ENCODE results near the gene SOX8. TPM values are rescaled to one million over a fixed set of nuclear protein-coding genes. Genes with fewer than 3 reads are reported as not detected.

SOX8 gene
- total RNA-seq, 1 donor from 2014 or later: 0.98 TPM

- H3K4me3 ChIP-seq (ENCODE audit: insufficient read depth, low read depth, low read length): no peak overlapping the region
- H3K79me2 ChIP-seq (ENCODE audit: insufficient read depth, low read length): no peaks in the 10 kb centered on the region
- Mint-ChIP-seq H3K9me3 (ENCODE audit: unreplicated experiment) (peaks cover 16% of the 10 kb centered on the region), H3K27ac (ENCODE audit: unreplicated experiment) (no peak overlapping the region), H3K4me1 (ENCODE audit: low read depth, unreplicated experiment) (no peaks in the 10 kb centered on the region), H3K36me3 (ENCODE audit: low read depth, unreplicated experiment) (peaks cover 34% of the 10 kb centered on the region), H3K27me3 (ENCODE audit: low read depth, unreplicated experiment) (peaks cover 6% of the 10 kb centered on the region), H3K4me3 (ENCODE audit: unreplicated experiment) (no peak overlapping the region)
- H3K4me2 ChIP-seq (ENCODE audit: low read length): no peak overlapping the region
- no peaks in the 10 kb centered on the region for H3K4me1 ChIP-seq (ENCODE audit: insufficient read depth, low read length)
- H3K27ac ChIP-seq (ENCODE audit: low read depth, low read length): no peak overlapping the region
- no peaks in the 10 kb centered on the region for H3K27me3 ChIP-seq (ENCODE audit: insufficient read depth, low read length)
- DNase-seq (ENCODE audit: low read depth): no peak
- FAIRE-seq: no peak
- H2AFZ ChIP-seq (ENCODE audit: low read depth, low read length): no peak overlapping the region
- H3K9me3 ChIP-seq (ENCODE audit: insufficient read depth, low read depth, low read length): peaks cover 2% of the 10 kb centered on the region
- H3K9ac ChIP-seq (ENCODE audit: low read length): no peak overlapping the region
- TF ChIP-seq EZH2 (IDR thresholded peaks at IDR 0.05; ENCODE audit: insufficient read depth, low read length) (no peak), CTCF (IDR thresholded peaks at IDR 0.05; ENCODE audit: insufficient read depth, low read depth, low read length) (no peak)
- H4K20me1 ChIP-seq (ENCODE audit: insufficient read depth, low read length): no peaks in the 10 kb centered on the region
- no peaks in the 10 kb centered on the region for H3K36me3 ChIP-seq (ENCODE audit: insufficient read depth, low read length)
These were observed 43.8 kb upstream of the SOX8 start for GRCh38 chr16:937723-938122.

GRCh38 chr16:938136-938535 lies 43.4 kb upstream of the SOX8 start:
- no peak overlapping the region for H3K4me2 ChIP-seq (ENCODE audit: low read length)
- H4K20me1 ChIP-seq (ENCODE audit: insufficient read depth, low read length): no peaks in the 10 kb centered on the region
- H3K36me3 ChIP-seq (ENCODE audit: insufficient read depth, low read length): no peaks in the 10 kb centered on the region
- Mint-ChIP-seq H3K9me3 (ENCODE audit: unreplicated experiment) (peaks cover 16% of the 10 kb centered on the region), H3K4me1 (ENCODE audit: low read depth, unreplicated experiment) (no peaks in the 10 kb centered on the region), H3K36me3 (ENCODE audit: low read depth, unreplicated experiment) (peaks cover 31% of the 10 kb centered on the region), H3K27me3 (ENCODE audit: low read depth, unreplicated experiment) (peaks cover 6% of the 10 kb centered on the region), H3K4me3 (ENCODE audit: unreplicated experiment) (no peak overlapping the region), H3K27ac (ENCODE audit: unreplicated experiment) (no peak overlapping the region)
- no peak overlapping the region for H3K4me3 ChIP-seq (ENCODE audit: insufficient read depth, low read depth, low read length)
- H3K27ac ChIP-seq (ENCODE audit: low read depth, low read length): no peak overlapping the region
- H3K27me3 ChIP-seq (ENCODE audit: insufficient read depth, low read length): no peaks in the 10 kb centered on the region
- H3K79me2 ChIP-seq (ENCODE audit: insufficient read depth, low read length): no peaks in the 10 kb centered on the region
- TF ChIP-seq CTCF (IDR thresholded peaks at IDR 0.05; ENCODE audit: insufficient read depth, low read depth, low read length): no peak
- no peak for TF ChIP-seq EZH2 (IDR thresholded peaks at IDR 0.05; ENCODE audit: insufficient read depth, low read length)
- H2AFZ ChIP-seq (ENCODE audit: low read depth, low read length): no peak overlapping the region
- H3K4me1 ChIP-seq (ENCODE audit: insufficient read depth, low read length): no peaks in the 10 kb centered on the region
- H3K9me3 ChIP-seq (ENCODE audit: insufficient read depth, low read depth, low read length): peaks cover 2% of the 10 kb centered on the region
- no peak for DNase-seq (ENCODE audit: low read depth)
- H3K9ac ChIP-seq (ENCODE audit: low read length): no peak overlapping the region
- FAIRE-seq: no peak

GRCh38 chr16:938752-939151 lies 42.8 kb upstream of the SOX8 start:
- Histone ChIP-seq H3K9ac (ENCODE audit: low read length) (no peak overlapping the region), H3K36me3 (ENCODE audit: insufficient read depth, low read length) (no peaks in the 10 kb centered on the region), H3K4me1 (ENCODE audit: insufficient read depth, low read length) (no peaks in the 10 kb centered on the region), H3K79me2 (ENCODE audit: insufficient read depth, low read length) (no peaks in the 10 kb centered on the region), H3K27me3 (ENCODE audit: insufficient read depth, low read length) (no peaks in the 10 kb centered on the region), H3K27ac (ENCODE audit: low read depth, low read length) (no peak overlapping the region), H3K4me3 (ENCODE audit: insufficient read depth, low read depth, low read length) (no peak overlapping the region), H2AFZ (ENCODE audit: low read depth, low read length) (no peak overlapping the region), H3K9me3 (ENCODE audit: insufficient read depth, low read depth, low read length) (peaks cover 2% of the 10 kb centered on the region), H4K20me1 (ENCODE audit: insufficient read depth, low read length) (no peaks in the 10 kb centered on the region), H3K4me2 (ENCODE audit: low read length) (no peak overlapping the region)
- TF ChIP-seq CTCF (IDR thresholded peaks at IDR 0.05; ENCODE audit: insufficient read depth, low read depth, low read length) (no peak), EZH2 (IDR thresholded peaks at IDR 0.05; ENCODE audit: insufficient read depth, low read length) (no peak)
- FAIRE-seq: no peak
- Mint-ChIP-seq H3K27ac (ENCODE audit: unreplicated experiment) (no peak overlapping the region), H3K4me1 (ENCODE audit: low read depth, unreplicated experiment) (no peaks in the 10 kb centered on the region), H3K9me3 (ENCODE audit: unreplicated experiment) (peaks cover 18% of the 10 kb centered on the region), H3K36me3 (ENCODE audit: low read depth, unreplicated experiment) (peaks cover 29% of the 10 kb centered on the region), H3K27me3 (ENCODE audit: low read depth, unreplicated experiment) (peaks cover 6% of the 10 kb centered on the region), H3K4me3 (ENCODE audit: unreplicated experiment) (no peak overlapping the region)
- DNase-seq (ENCODE audit: low read depth): no peak
